Measurements from ENCODE around the gene CRMP1. TPM values are rescaled to one million over a fixed set of nuclear protein-coding genes. Genes with fewer than 3 reads are reported as not detected.

Gene CRMP1
- total and polyA plus RNA-seq, 9 of the 15 experiments (the other 6 are each of a cell fraction or from before 2014, with no cell fraction given): 0.03 to 0.04 TPM; not detected in 7

DNA sequence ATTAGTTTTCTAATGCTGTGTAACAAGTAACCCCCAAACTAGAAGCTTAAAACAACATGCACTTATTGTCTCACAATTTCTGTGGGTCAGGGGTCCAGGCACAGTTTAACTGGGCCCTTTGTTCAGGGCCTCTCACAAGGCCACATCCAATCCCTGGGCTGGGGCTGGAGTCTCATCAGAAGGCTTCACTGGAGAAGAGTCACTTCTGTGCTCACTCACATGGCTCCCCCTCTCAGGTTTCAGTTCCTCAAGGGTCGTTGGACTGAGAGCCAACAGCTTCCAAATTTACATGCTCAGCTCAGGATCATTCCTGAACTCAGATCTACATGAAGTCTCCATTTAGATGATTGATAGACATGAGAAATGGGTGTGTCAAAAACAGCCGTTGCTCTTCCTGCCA is 104.7 kb downstream of the CRMP1 start:
- H3K27ac ChIP-seq (ENCODE audit: extremely low read depth, low read depth, low read length): no peak overlapping the region
- no peaks in the 10 kb centered on the region for H3K9me3 ChIP-seq (replicated peaks; ENCODE audit: control insufficient read depth, insufficient read depth, low read depth, low read length)
- H3K9ac ChIP-seq (ENCODE audit: insufficient read depth in 1 of 2, low read depth in 2 of 2, low read length in 2 of 2): no peak overlapping the region
- peaks cover 0 to 7% of the 10 kb centered on the region in 2 experiments; a peak in 1 of 5 replicates for H3K27me3 ChIP-seq (ENCODE audit: control insufficient read depth in 2 of 2, insufficient read depth in 2 of 2, low read length in 2 of 2)
- H3K9me1 ChIP-seq (ENCODE audit: control insufficient read depth, insufficient read depth, low read length): no peaks in the 10 kb centered on the region
- in situ Hi-C loops (cut with MboI): no loop called here
- no peak overlapping the region for H2AFZ ChIP-seq (ENCODE audit: low read depth, low read length)
- H3K4me1 ChIP-seq (replicated peaks in 1 of 2; ENCODE audit: control insufficient read depth in 2 of 2, insufficient read depth in 2 of 2, low read length in 2 of 2): no peaks in the 10 kb centered on the region
- BruUV-seq (replicated peaks): no TSS peak
- WGBS (ENCODE audit: insufficient coverage, low coverage, missing lambda C conversion rate): 9% methylated on average over 2 of the region's 2 CpGs
- ChIA-PET CTCF (ENCODE audit: low intra/inter-chr PET ratio) (no interaction called here), POLR2A (no interaction called here)
- FAIRE-seq: no peak
- H3K36me3 ChIP-seq (ENCODE audit: control insufficient read depth, insufficient read depth, low read length): no peaks in the 10 kb centered on the region
- H3K4me3 ChIP-seq: no peak overlapping the region
- no peak overlapping the region for H3K4me2 ChIP-seq (ENCODE audit: insufficient read depth, low read length)
- no peak for ATAC-seq
- no peaks in the 10 kb centered on the region for H4K20me1 ChIP-seq (replicated peaks; ENCODE audit: control insufficient read depth, insufficient read depth, low read length)
- no peaks in the 10 kb centered on the region for H3K79me2 ChIP-seq (ENCODE audit: control insufficient read depth, insufficient read depth, low read length)
- no peak for DNase-seq (ENCODE audit: extremely low read depth in 1 of 4, low spot score in 3 of 4)
- intact Hi-C loops (cut with micrococcal nuclease): no loop called here
- TF ChIP-seq U2AF1 (optimal IDR thresholded peaks at IDR 0.05; ENCODE audit: low read depth, low read length): no peak
- TF ChIP-seq ZNF23 (CRISPR knock-in tag; IDR thresholded peaks at IDR 0.05): no peak
- no peak for TF ChIP-seq ZNF780A (CRISPR knock-in tag; IDR thresholded peaks at IDR 0.05)
- TF ChIP-seq ZNF224 (CRISPR knock-in tag; IDR thresholded peaks at IDR 0.05): no peak
- TF ChIP-seq, protein P1, sequence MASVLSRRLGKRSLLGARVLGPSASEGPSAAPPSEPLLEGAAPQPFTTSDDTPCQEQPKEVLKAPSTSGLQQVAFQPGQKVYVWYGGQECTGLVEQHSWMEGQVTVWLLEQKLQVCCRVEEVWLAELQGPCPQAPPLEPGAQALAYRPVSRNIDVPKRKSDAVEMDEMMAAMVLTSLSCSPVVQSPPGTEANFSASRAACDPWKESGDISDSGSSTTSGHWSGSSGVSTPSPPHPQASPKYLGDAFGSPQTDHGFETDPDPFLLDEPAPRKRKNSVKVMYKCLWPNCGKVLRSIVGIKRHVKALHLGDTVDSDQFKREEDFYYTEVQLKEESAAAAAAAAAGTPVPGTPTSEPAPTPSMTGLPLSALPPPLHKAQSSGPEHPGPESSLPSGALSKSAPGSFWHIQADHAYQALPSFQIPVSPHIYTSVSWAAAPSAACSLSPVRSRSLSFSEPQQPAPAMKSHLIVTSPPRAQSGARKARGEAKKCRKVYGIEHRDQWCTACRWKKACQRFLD (CRISPR knock-in tag; IDR thresholded peaks at IDR 0.05): no peak
- no peak for TF ChIP-seq ZBTB11 (CRISPR knock-in tag; IDR thresholded peaks at IDR 0.05)
- no peak for TF ChIP-seq ARID3A (IDR thresholded peaks at IDR 0.05; ENCODE audit: borderline replicate concordance, low read depth, low read length)
